ENCODE measurements around the gene RIBC2.
A peak's percentile ranks its signal among the peaks of the same experiment; 100 is the strongest.

DNA sequence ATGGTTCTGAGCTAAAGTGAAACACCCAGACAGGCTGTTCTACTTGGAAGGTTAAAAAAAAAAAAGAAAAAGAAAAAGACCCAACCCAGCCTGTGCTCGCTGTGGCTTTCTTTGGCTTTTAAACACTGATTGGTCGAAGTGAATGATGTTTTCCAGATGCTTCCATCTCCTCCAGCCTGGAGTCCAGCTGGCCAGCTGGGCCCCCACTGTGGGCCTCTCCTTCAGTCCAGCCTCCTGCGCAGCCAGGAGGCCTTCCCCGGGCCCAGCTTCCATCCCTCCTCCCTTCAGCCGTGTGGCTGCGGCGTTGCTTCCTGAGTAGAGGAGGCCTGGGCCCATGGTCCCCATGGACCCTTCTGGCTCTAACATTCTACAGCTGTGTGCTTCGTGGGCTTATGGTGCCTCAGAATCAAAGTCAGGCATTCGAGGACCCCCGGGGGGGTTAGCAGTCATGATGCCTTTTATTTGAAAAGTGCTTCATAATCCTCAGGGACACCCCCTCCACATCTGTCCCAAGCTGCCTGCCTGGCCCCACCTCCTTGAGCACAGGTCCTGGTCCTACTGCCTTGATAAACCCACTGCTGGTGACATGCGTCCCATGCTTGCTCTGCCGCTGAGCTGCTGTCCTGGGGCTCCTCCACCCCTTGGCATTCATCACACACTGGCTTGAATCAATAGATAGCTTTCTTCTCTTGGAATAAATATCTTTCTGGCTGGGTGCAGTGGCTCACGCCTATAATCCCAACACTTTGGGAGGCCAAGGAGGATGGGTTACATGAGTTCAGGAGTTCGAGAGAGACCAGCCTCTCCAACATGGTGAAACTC lies 47.0 kb downstream of the RIBC2 start:
- TF ChIP-seq POLR2AphosphoS5 (IDR thresholded peaks at IDR 0.05) (peak; percentile 39 to 83 (median 44)), POLR2A (IDR thresholded peaks at IDR 0.05) (no peak)
- TF ChIP-seq, protein P1, sequence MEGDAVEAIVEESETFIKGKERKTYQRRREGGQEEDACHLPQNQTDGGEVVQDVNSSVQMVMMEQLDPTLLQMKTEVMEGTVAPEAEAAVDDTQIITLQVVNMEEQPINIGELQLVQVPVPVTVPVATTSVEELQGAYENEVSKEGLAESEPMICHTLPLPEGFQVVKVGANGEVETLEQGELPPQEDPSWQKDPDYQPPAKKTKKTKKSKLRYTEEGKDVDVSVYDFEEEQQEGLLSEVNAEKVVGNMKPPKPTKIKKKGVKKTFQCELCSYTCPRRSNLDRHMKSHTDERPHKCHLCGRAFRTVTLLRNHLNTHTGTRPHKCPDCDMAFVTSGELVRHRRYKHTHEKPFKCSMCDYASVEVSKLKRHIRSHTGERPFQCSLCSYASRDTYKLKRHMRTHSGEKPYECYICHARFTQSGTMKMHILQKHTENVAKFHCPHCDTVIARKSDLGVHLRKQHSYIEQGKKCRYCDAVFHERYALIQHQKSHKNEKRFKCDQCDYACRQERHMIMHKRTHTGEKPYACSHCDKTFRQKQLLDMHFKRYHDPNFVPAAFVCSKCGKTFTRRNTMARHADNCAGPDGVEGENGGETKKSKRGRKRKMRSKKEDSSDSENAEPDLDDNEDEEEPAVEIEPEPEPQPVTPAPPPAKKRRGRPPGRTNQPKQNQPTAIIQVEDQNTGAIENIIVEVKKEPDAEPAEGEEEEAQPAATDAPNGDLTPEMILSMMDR (IDR thresholded peaks at IDR 0.05) = no peak

Data from breast epithelium (tissue), 3 donors.